Stomach (tissue), 9 donors: ENCODE data around the gene ASAP2. TPM values are rescaled to one million over a fixed set of nuclear protein-coding genes. Genes with fewer than 3 reads are reported as not detected.
A peak's percentile ranks its signal among the peaks of the same experiment; 100 is the strongest.

Source experiments
- DNase-seq, 2 donors: peaks; one replicate each; pipeline versions ENCODE4 v3.0.0 to v3.0.0-alpha.2; 2013 to 2019
- H3K27ac ChIP-seq, 5 donors: fragments of 200-600 bp in 4 of 5; sonication (generic) in 4 of 5; one replicate each; pipeline ENCODE4 v1.5.1; 2013 to 2019; ENCODE audit warnings: mild to moderate bottlenecking in 1 of 5, moderate library complexity in 1 of 5
- H3K27me3 ChIP-seq, 3 donors: fragments of 200-600 bp; sonication (generic); one replicate each; pipeline ENCODE4 v1.5.1; 2017 to 2019; ENCODE audit warnings: mixed run types in 1 of 3
- H3K36me3 ChIP-seq, 4 donors: fragments of 200-600 bp; sonication (generic); 1 replicate in 3 of 4; 2 replicates in 1 of 4; pipeline ENCODE4 v1.5.1; 2016 to 2019
- H3K4me1 ChIP-seq, 4 donors: fragments of 200-600 bp; sonication (generic); one replicate each; pipeline ENCODE4 v1.5.1; 2016 to 2019
- H3K4me3 ChIP-seq, 4 donors: fragments of 200-600 bp; sonication (generic) in 3 of 4; one replicate each; pipeline ENCODE4 v1.5.1; 2016 to 2019; ENCODE audit warnings: mild to moderate bottlenecking in 1 of 4
- H3K9me3 ChIP-seq, 4 donors: fragments of 200-600 bp; sonication (generic); one replicate each; pipeline ENCODE4 v1.5.1; 2016 to 2019
- CTCF ChIP-seq, 7 experiments: fragments of 450-650 bp in 4 of 7; fragments of 200-600 bp in 3 of 7; sonication (generic) in 3 of 7; IDR thresholded peaks; one replicate each; pipeline ENCODE4 v1.5.1; 2016 to 2019; ENCODE audit warnings: antibody characterized with exemption in 7 of 7, control low read depth in 2 of 7, mild to moderate bottlenecking in 1 of 7
- EP300 ChIP-seq: sonication (generic); formaldehyde crosslinking; IDR thresholded peaks from one replicate; pipeline ENCODE4 v1.6.1; 2017; ENCODE audit warnings: antibody characterized with exemption
- POLR2A ChIP-seq, 4 donors: fragments of 450-650 bp; IDR thresholded peaks; one replicate each; pipeline ENCODE4 v1.6.1; 2016; ENCODE audit warnings: antibody characterized with exemption in 4 of 4, control low read depth in 2 of 4, mild to moderate bottlenecking in 1 of 4, moderate library complexity in 1 of 4
- POLR2AphosphoS5 ChIP-seq, 3 donors: sonication (generic); formaldehyde crosslinking; IDR thresholded peaks; one replicate each; pipeline ENCODE4 v1.6.1; 2016; ENCODE audit warnings: antibody characterized with exemption in 3 of 3
- WGBS, 5 donors: extraction: QIAGEN DNeasy Blood & Tissue Kit in 3 of 5; methylation state at CpG; one replicate each; pipeline versions ENCODE4 v1.1.5 to v1.1.7; 2013 to 2018; 5-methylcytosine and 5-hydroxymethylcytosine counted together
- intact Hi-C: fragments of 100-400 bp; cut with DNase I; formaldehyde crosslinking; loops from one replicate; pipeline ENCODE4 v1.15.1; 2023; ENCODE audit warnings: low total_unique reads
- polyA plus RNA-seq, 3 donors: library from polyadenylated mRNA; stranded (reverse); fragments of 200-250 nt; gene quantifications; one replicate each; pipeline ENCODE4 v1.2.3, GENCODE V29; 2013
- total RNA-seq, 5 donors: library from RNA; depleted of rRNA; stranded (reverse); fragments of >200 nt; gene quantifications; one replicate each; pipeline versions ENCODE4 v1.1.0 to v1.2.3, GENCODE V29; 2014 to 2016
- donor health status: healthy with polysubstance abuse.
- donor health status: Bipolar disorder and iron deficiency.
- donor health status: healthy.

The ASAP2 gene
- total and polyA plus RNA-seq, 8 donors = 9.7 to 55.4 (median 33.7) TPM

GRCh38 chr2:9434489-9434888 is 227.9 kb downstream of the ASAP2 start:
- 71 to 78% (median 75%) methylated on average over 2 of the region's 2 CpGs for WGBS, 5 donors
- Histone ChIP-seq H3K27ac (no peak overlapping the region), H3K27me3 (no peaks in the 10 kb centered on the region), H3K36me3 (peaks cover 54 to 100% (median 100%) of the 10 kb centered on the region in 4 donors), H3K4me1 (no peaks in the 10 kb centered on the region), H3K9me3 (no peaks in the 10 kb centered on the region), H3K4me3 (no peak overlapping the region)
- intact Hi-C loops = no loop called here
- no peak for DNase-seq
- TF ChIP-seq EP300 = no peak
- no peak for TF ChIP-seq POLR2AphosphoS5 (IDR thresholded peaks at IDR 0.05)
- TF ChIP-seq CTCF (IDR thresholded peaks at IDR 0.05) = no peak
- TF ChIP-seq POLR2A (IDR thresholded peaks at IDR 0.05) = no peak

- peaks cover 39 to 100% (median 98%) of the 10 kb centered on the region in 4 donors for H3K36me3 ChIP-seq
- TF ChIP-seq EP300 = no peak
- no peak for TF ChIP-seq CTCF (IDR thresholded peaks at IDR 0.05)
- no peak for TF ChIP-seq POLR2A (IDR thresholded peaks at IDR 0.05)
- no peak for TF ChIP-seq POLR2AphosphoS5 (IDR thresholded peaks at IDR 0.05)
- peak overlapping the region in 2 of 5 donors; percentile 20 to 38 for H3K27ac ChIP-seq
- intact Hi-C loops = no loop called here
- no peak overlapping the region for H3K4me3 ChIP-seq
- H3K27me3 ChIP-seq = no peaks in the 10 kb centered on the region
- 86 to 96% (median 91%) methylated on average over 1 of the region's 1 CpG for WGBS, 5 donors
- no peaks in the 10 kb centered on the region for H3K9me3 ChIP-seq
- DNase-seq = no peak
- no peaks in the 10 kb centered on the region for H3K4me1 ChIP-seq
Observed at GRCh38 chr2:9439536-9439935, 232.9 kb downstream of the ASAP2 start.

- H3K36me3 ChIP-seq = peaks cover 37 to 100% (median 98%) of the 10 kb centered on the region in 4 donors
- peak overlapping the region in 1 of 5 donors; percentile 20 for H3K27ac ChIP-seq
- intact Hi-C loops = no loop called here
- H3K4me3 ChIP-seq = no peak overlapping the region
- H3K9me3 ChIP-seq = no peaks in the 10 kb centered on the region
- TF ChIP-seq POLR2AphosphoS5 (IDR thresholded peaks at IDR 0.05) (no peak), CTCF (IDR thresholded peaks at IDR 0.05) (no peak), EP300 (no peak), POLR2A (IDR thresholded peaks at IDR 0.05) (no peak)
- peak in 1 of 2 donors; percentile 13 for DNase-seq
- H3K27me3 ChIP-seq = no peaks in the 10 kb centered on the region
- 50 to 88% (median 72%) methylated on average over 1 of the region's 1 CpG for WGBS, 5 donors
- no peaks in the 10 kb centered on the region for H3K4me1 ChIP-seq
Observed at GRCh38 chr2:9440058-9440727, 233.6 kb downstream of the ASAP2 start.

- 40 to 71% (median 54%) methylated on average over 3 of the region's 3 CpGs for WGBS, 5 donors
- Histone ChIP-seq H3K27ac (no peak overlapping the region), H3K9me3 (no peaks in the 10 kb centered on the region), H3K4me1 (no peaks in the 10 kb centered on the region), H3K4me3 (no peak overlapping the region), H3K36me3 (peaks cover 31 to 98% (median 97%) of the 10 kb centered on the region in 4 donors), H3K27me3 (no peaks in the 10 kb centered on the region)
- no peak for DNase-seq
- intact Hi-C loops = no loop called here
- TF ChIP-seq POLR2A (IDR thresholded peaks at IDR 0.05) (no peak), CTCF (IDR thresholded peaks at IDR 0.05) (no peak), POLR2AphosphoS5 (IDR thresholded peaks at IDR 0.05) (no peak), EP300 (no peak)
Observed at GRCh38 chr2:9441556-9441955, 234.9 kb downstream of the ASAP2 start.
